Keratinocyte (primary cell): ENCODE data around the gene HOXD11. TPM values are rescaled to one million over a fixed set of nuclear protein-coding genes. Genes with fewer than 3 reads are reported as not detected.

Source experiments
- DNase-seq: peaks from one replicate; pipeline ENCODE4 v3.0.0-alpha.2; 2011; ENCODE audit warnings: low read depth, missing footprints, low spot score
- FAIRE-seq: peaks from 2 replicates; lab custom pipeline; 2011; peaks lifted over from hg19 to GRCh38; lab: Jason Lieb, UNC
- H2AFZ ChIP-seq: 2 replicates; pipeline ENCODE4 v1.6.0; 2012; ENCODE audit warnings: low read length, control low read depth, inconsistent platforms; ENCODE audit not compliant: control insufficient read depth
- H3K27ac ChIP-seq: 2 replicates; pipeline ENCODE4 v1.5.1; 2011; ENCODE audit warnings: low read length; ENCODE audit not compliant: control insufficient read depth, insufficient read depth
- H3K27me3 ChIP-seq: 3 replicates; pipeline ENCODE4 v1.6.0; 2011; ENCODE audit warnings: low read length; ENCODE audit not compliant: control insufficient read depth, insufficient read depth; ENCODE audit errors: extremely low read depth
- H3K36me3 ChIP-seq, 2 experiments: 2 replicates in 1 of 2; 3 replicates in 1 of 2; pipeline ENCODE4 v1.5.1; 2011; ENCODE audit warnings: low read length in 2 of 2, mild to moderate bottlenecking in 1 of 2; ENCODE audit not compliant: control insufficient read depth in 2 of 2, insufficient read depth in 2 of 2; ENCODE audit errors: extremely low read depth in 1 of 2
- H3K4me1 ChIP-seq: 3 replicates; pipeline ENCODE4 v1.5.1; 2011; ENCODE audit warnings: low read length; ENCODE audit not compliant: control insufficient read depth, insufficient read depth; ENCODE audit errors: extremely low read depth
- H3K4me2 ChIP-seq: 3 replicates; pipeline ENCODE4 v1.6.0; 2011; ENCODE audit warnings: low read depth, low read length; ENCODE audit not compliant: control insufficient read depth, insufficient read depth; ENCODE audit errors: extremely low read depth
- H3K4me3 ChIP-seq, 3 experiments: fragments of 200-600 bp in 1 of 3; sonication (generic) in 1 of 3; 2 replicates in 2 of 3; 3 replicates in 1 of 3; pipeline ENCODE4 v1.5.1; 2011 to 2016; ENCODE audit warnings: low read length in 3 of 3, mild to moderate bottlenecking in 3 of 3, control low read depth in 2 of 3, inconsistent platforms in 1 of 3, low read depth in 1 of 3, mixed read lengths in 1 of 3, mixed run types in 1 of 3, moderate library complexity in 1 of 3; ENCODE audit not compliant: control insufficient read depth in 2 of 3, insufficient read depth in 2 of 3; ENCODE audit errors: extremely low read depth in 1 of 3
- H3K79me2 ChIP-seq: 2 replicates; pipeline ENCODE4 v1.6.0; 2012; ENCODE audit warnings: low read length; ENCODE audit not compliant: control insufficient read depth, insufficient read depth
- H3K9ac ChIP-seq: 3 replicates; pipeline ENCODE4 v1.6.0; 2011; ENCODE audit warnings: low read length; ENCODE audit not compliant: control insufficient read depth, insufficient read depth; ENCODE audit errors: extremely low read depth
- H3K9me1 ChIP-seq: 3 replicates; pipeline ENCODE4 v1.6.0; 2011; ENCODE audit warnings: low read length; ENCODE audit not compliant: control insufficient read depth, insufficient read depth; ENCODE audit errors: extremely low read depth
- H3K9me3 ChIP-seq: 2 replicates; pipeline ENCODE4 v1.5.1; 2012; ENCODE audit warnings: low read depth, low read length; ENCODE audit not compliant: control insufficient read depth
- H4K20me1 ChIP-seq: 3 replicates; pipeline ENCODE4 v1.6.0; 2011; ENCODE audit warnings: low read length; ENCODE audit not compliant: control insufficient read depth, insufficient read depth; ENCODE audit errors: extremely low read depth
- EZH2 ChIP-seq: IDR thresholded peaks from one replicate; pipeline ENCODE4 v1.6.1; 2012; ENCODE audit warnings: inconsistent platforms, mild to moderate bottlenecking, low read length, moderate library complexity
- dilution Hi-C: fragments of 300-500 bp; cut with MboI; formaldehyde crosslinking; loops from one replicate; pipeline ENCODE4 v1.7.0; 2020; ENCODE audit warnings: low sequenced_read_pairs; ENCODE audit not compliant: extremely low pct_ligation_motif_present
- polyA plus RNA-seq, 5 experiments: library from polyadenylated mRNA; depleted of rRNA in 3 of 5; stranded (reverse) in 3 of 5; stranded (forward) in 1 of 5; unstranded in 1 of 5; fragments of >200 nt; gene quantifications; 1 replicate in 1 of 5; 2 replicates in 3 of 5; 3 replicates in 1 of 5; pipeline versions ENCODE4 v1.2.1 to v1.2.3, GENCODE V29; 2011 to 2012; ENCODE audit warnings: missing spikeins in 2 of 5, low read depth in 1 of 5, low replicate concordance in 1 of 5
- TF ChIP-seq, protein P1 (sequence below), 3 experiments: IDR thresholded peaks in 1 of 3; conservative IDR thresholded peaks in 1 of 3; optimal IDR thresholded peaks in 1 of 3; 2 replicates in 2 of 3; 3 replicates in 1 of 3; pipeline versions ENCODE3 to v1.5.1; 2011; ENCODE audit warnings: low read length in 3 of 3, mild to moderate bottlenecking in 3 of 3, moderate library complexity in 2 of 3, control low read depth in 1 of 3, inconsistent platforms in 1 of 3; ENCODE audit not compliant: insufficient read depth in 2 of 3; ENCODE audit errors: extremely low read depth in 1 of 3

The HOXD11 gene
- polyA plus RNA-seq, 1 donor (not counting 4 experiments of a cell fraction or from before 2014, with no cell fraction given): not detected

- H4K20me1 ChIP-seq: no peaks in the 10 kb centered on the region
- TF ChIP-seq, protein P1, sequence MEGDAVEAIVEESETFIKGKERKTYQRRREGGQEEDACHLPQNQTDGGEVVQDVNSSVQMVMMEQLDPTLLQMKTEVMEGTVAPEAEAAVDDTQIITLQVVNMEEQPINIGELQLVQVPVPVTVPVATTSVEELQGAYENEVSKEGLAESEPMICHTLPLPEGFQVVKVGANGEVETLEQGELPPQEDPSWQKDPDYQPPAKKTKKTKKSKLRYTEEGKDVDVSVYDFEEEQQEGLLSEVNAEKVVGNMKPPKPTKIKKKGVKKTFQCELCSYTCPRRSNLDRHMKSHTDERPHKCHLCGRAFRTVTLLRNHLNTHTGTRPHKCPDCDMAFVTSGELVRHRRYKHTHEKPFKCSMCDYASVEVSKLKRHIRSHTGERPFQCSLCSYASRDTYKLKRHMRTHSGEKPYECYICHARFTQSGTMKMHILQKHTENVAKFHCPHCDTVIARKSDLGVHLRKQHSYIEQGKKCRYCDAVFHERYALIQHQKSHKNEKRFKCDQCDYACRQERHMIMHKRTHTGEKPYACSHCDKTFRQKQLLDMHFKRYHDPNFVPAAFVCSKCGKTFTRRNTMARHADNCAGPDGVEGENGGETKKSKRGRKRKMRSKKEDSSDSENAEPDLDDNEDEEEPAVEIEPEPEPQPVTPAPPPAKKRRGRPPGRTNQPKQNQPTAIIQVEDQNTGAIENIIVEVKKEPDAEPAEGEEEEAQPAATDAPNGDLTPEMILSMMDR (optimal IDR thresholded peaks at IDR 0.05 in 1 of 3, IDR thresholded peaks at IDR 0.05 in 1 of 3, conservative IDR thresholded peaks at IDR 0.05 in 1 of 3; ENCODE audit: extremely low read depth in 1 of 3, insufficient read depth in 2 of 3, low read length in 3 of 3): no peak
- peak; percentile 94 for TF ChIP-seq EZH2
- H3K36me3 ChIP-seq: no peaks in the 10 kb centered on the region
- DNase-seq (no peak), FAIRE-seq (no peak)
- peak overlapping the region; percentile 46 for H3K4me2 ChIP-seq
- peak overlapping the region in 2 of 3 experiments; percentile 6 to 23 for H3K4me3 ChIP-seq
- no peak overlapping the region for H2AFZ ChIP-seq
- dilution Hi-C loops: no loop called here
- H3K27me3 ChIP-seq: peaks cover 93% of the 10 kb centered on the region
- no peaks in the 10 kb centered on the region for H3K4me1 ChIP-seq
- no peaks in the 10 kb centered on the region for H3K9me3 ChIP-seq
- no peaks in the 10 kb centered on the region for H3K79me2 ChIP-seq
- no peak overlapping the region for H3K9ac ChIP-seq
- H3K9me1 ChIP-seq: no peaks in the 10 kb centered on the region
- no peak overlapping the region for H3K27ac ChIP-seq
These were observed 23.3 kb downstream of the HOXD11 start for GRCh38 chr2:176130147-176130956.

GRCh38 chr2:176130957-176131847 is 24.1 kb downstream of the HOXD11 start:
- no peak overlapping the region for H3K27ac ChIP-seq
- peaks cover 93% of the 10 kb centered on the region for H3K27me3 ChIP-seq
- no peaks in the 10 kb centered on the region for H3K9me3 ChIP-seq
- no peaks in the 10 kb centered on the region for H4K20me1 ChIP-seq
- no peak for TF ChIP-seq EZH2
- TF ChIP-seq, protein P1 (optimal IDR thresholded peaks at IDR 0.05 in 1 of 3, IDR thresholded peaks at IDR 0.05 in 1 of 3, conservative IDR thresholded peaks at IDR 0.05 in 1 of 3; ENCODE audit: extremely low read depth in 1 of 3, insufficient read depth in 2 of 3, low read length in 3 of 3): no peak
- H3K79me2 ChIP-seq: no peaks in the 10 kb centered on the region
- no peaks in the 10 kb centered on the region for H3K9me1 ChIP-seq
- DNase-seq (no peak), FAIRE-seq (no peak)
- H3K4me3 ChIP-seq: no peak overlapping the region
- no peak overlapping the region for H3K4me2 ChIP-seq
- H2AFZ ChIP-seq: no peak overlapping the region
- H3K36me3 ChIP-seq: no peaks in the 10 kb centered on the region
- no peaks in the 10 kb centered on the region for H3K4me1 ChIP-seq
- no peak overlapping the region for H3K9ac ChIP-seq
- dilution Hi-C loops: no loop called here
